ENCODE results near the gene IQCE. TPM values are rescaled to one million over a fixed set of nuclear protein-coding genes. Genes with fewer than 3 reads are reported as not detected.

Gene IQCE
- total RNA-seq, 1 experiment from 2014 or later, result 44.8 TPM

GRCh38 chr7:2657920-2658671 is 99.3 kb downstream of the IQCE start:
- Histone ChIP-seq H3K4me3 (ENCODE audit: low read depth in 2 of 2, low read length in 2 of 2) (no peak overlapping the region), H3K27me3 (ENCODE audit: control insufficient read depth, insufficient read depth, low read length) (no peaks in the 10 kb centered on the region), H3K36me3 (ENCODE audit: control insufficient read depth, insufficient read depth, low read length) (peaks cover 3% of the 10 kb centered on the region; the same call in 1 of the 2 replicates), H3K9me3 (ENCODE audit: control insufficient read depth, insufficient read depth, low read depth, low read length) (no peaks in the 10 kb centered on the region), H3K27ac (ENCODE audit: low read length) (no peak overlapping the region), H3K4me1 (ENCODE audit: control insufficient read depth, insufficient read depth, low read length) (peaks cover 8% of the 10 kb centered on the region)
- POLR2A ChIA-PET, result no interaction called here
- ATAC-seq, result no peak
- in situ Hi-C loops (cut with HindIII; ENCODE audit: low pct_unique_long_range_greater_than_20kb, low sequenced_read_pairs) (no loop called here), intact Hi-C loops (cut with micrococcal nuclease; ENCODE audit: unreplicated experiment) (no loop called here)
- DNase-seq (ENCODE audit: low read depth, low spot score), result no peak
- TF ChIP-seq SIN3A (IDR thresholded peaks at IDR 0.05; ENCODE audit: borderline replicate concordance, insufficient read depth, low read depth, low read length), result no peak
- TF ChIP-seq POLR2AphosphoS5 (IDR thresholded peaks at IDR 0.05; ENCODE audit: low read depth, low read length), result no peak
- no peak for TF ChIP-seq REST (IDR thresholded peaks at IDR 0.05; ENCODE audit: insufficient read depth in 1 of 2, low read depth in 2 of 2, low read length in 1 of 2)
- no peak for TF ChIP-seq TCF7L2 (IDR thresholded peaks at IDR 0.05; ENCODE audit: low read depth, low read length)
- no peak for TF ChIP-seq CTCF (IDR thresholded peaks at IDR 0.05)
- CTCF ChIA-PET, result no interaction called here
- no TSS peak for BruUV-seq (replicated peaks)

GRCh38 chr7:2658941-2659340 is 100.2 kb downstream of the IQCE start:
- no peak for ATAC-seq
- Histone ChIP-seq H3K9me3 (ENCODE audit: control insufficient read depth, insufficient read depth, low read depth, low read length) (no peaks in the 10 kb centered on the region), H3K36me3 (ENCODE audit: control insufficient read depth, insufficient read depth, low read length) (peaks cover 3% of the 10 kb centered on the region; the same call in 1 of the 2 replicates), H3K4me1 (ENCODE audit: control insufficient read depth, insufficient read depth, low read length) (peaks cover 16% of the 10 kb centered on the region), H3K27ac (ENCODE audit: low read length) (no peak overlapping the region), H3K27me3 (ENCODE audit: control insufficient read depth, insufficient read depth, low read length) (no peaks in the 10 kb centered on the region), H3K4me3 (ENCODE audit: low read depth in 2 of 2, low read length in 2 of 2) (no peak overlapping the region)
- no peak for DNase-seq (ENCODE audit: low read depth, low spot score)
- ChIA-PET CTCF (no interaction called here), POLR2A (no interaction called here)
- no TSS peak for BruUV-seq (replicated peaks)
- intact Hi-C loops (cut with micrococcal nuclease; ENCODE audit: unreplicated experiment) (no loop called here), in situ Hi-C loops (cut with HindIII; ENCODE audit: low pct_unique_long_range_greater_than_20kb, low sequenced_read_pairs) (no loop called here)
- TF ChIP-seq POLR2AphosphoS5 (IDR thresholded peaks at IDR 0.05; ENCODE audit: low read depth, low read length), result no peak
- TF ChIP-seq REST (IDR thresholded peaks at IDR 0.05; ENCODE audit: insufficient read depth in 1 of 2, low read depth in 2 of 2, low read length in 1 of 2), result no peak
- TF ChIP-seq TCF7L2 (IDR thresholded peaks at IDR 0.05; ENCODE audit: low read depth, low read length), result no peak
- no peak for TF ChIP-seq SIN3A (IDR thresholded peaks at IDR 0.05; ENCODE audit: borderline replicate concordance, insufficient read depth, low read depth, low read length)
- no peak for TF ChIP-seq CTCF (IDR thresholded peaks at IDR 0.05)
